Coronary artery (tissue), 2 donors: ENCODE measurements around the gene RAPGEF1.
A peak's percentile ranks its signal among the peaks of the same experiment; 100 is the strongest.

ENCODE experiments used
- DNase-seq: peaks from one replicate; pipeline ENCODE4 v3.0.0-alpha.2; 2017; ENCODE audit warnings: low spot score
- H3K27ac ChIP-seq, 2 donors: fragments of 200-600 bp; sonication (generic); one replicate each; pipeline ENCODE4 v1.5.1; 2016 to 2019
- H3K4me3 ChIP-seq: fragments of 200-600 bp; sonication (generic); 2 replicates; pipeline ENCODE4 v1.5.1; 2016; ENCODE audit warnings: mild to moderate bottlenecking, moderate library complexity
- CTCF ChIP-seq: fragments of 200-600 bp; sonication (generic); IDR thresholded peaks from one replicate; pipeline ENCODE4 v1.5.1; 2019; ENCODE audit warnings: antibody characterized with exemption

The RAPGEF1 gene

GRCh38 chr9:131642496-131643083 lies 97.3 kb downstream of the RAPGEF1 start:
- H3K4me3 ChIP-seq: no peak overlapping the region
- no peak for TF ChIP-seq CTCF
- DNase-seq: no peak
- H3K27ac ChIP-seq: peak overlapping the region in 1 of 2 donors; percentile 6

DNA sequence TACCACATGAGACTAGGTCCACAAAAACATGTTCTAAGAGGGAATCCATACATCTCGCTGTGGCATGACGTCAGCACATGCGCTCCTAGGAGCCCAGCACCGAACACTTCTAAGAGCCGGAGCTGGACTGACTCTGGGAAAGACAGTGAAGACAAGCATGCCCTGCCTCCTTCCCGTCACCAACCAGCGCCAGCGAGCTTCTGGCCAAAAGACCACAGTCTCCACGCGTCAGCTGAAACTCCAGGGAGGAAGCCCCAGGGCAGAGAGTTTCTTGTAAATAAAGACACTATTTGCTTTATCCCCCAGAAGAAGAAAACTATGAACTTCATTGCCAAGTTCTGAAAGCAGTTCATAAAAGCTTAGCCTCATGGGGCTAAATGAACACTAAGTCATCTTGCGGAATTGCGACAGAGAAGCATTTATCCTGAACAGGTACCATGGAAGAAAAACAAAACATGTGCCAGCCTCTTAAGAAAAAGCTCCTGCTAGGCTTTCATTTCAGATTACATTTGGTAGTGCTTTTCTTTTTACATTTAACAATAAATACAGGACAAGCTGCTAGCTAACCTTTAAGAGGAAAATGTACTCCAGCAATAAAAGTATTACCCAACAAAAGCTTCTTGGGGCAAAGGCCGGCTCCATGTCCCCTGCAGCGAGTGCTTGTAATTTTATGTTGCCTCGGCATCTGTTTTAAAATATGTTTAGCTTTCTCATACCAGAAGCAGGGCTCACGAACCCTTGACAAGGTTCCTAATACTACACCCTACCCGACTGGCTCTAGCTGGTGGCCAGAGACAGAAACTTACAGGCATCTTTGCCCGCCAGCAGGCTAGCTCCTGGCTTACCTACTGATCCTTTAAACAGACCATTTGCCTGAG lies 98.0 kb downstream of the RAPGEF1 start:
- TF ChIP-seq CTCF: no peak
- Histone ChIP-seq H3K4me3 (no peak overlapping the region), H3K27ac (peak overlapping the region in 1 of 2 donors; percentile 42)
- no peak for DNase-seq

- no peak overlapping the region for H3K4me3 ChIP-seq
- H3K27ac ChIP-seq: peak overlapping the region in 1 of 2 donors; percentile 42
- TF ChIP-seq CTCF: no peak
- DNase-seq: no peak
Observed at GRCh38 chr9:131640438-131641137, 99.3 kb downstream of the RAPGEF1 start.

DNA sequence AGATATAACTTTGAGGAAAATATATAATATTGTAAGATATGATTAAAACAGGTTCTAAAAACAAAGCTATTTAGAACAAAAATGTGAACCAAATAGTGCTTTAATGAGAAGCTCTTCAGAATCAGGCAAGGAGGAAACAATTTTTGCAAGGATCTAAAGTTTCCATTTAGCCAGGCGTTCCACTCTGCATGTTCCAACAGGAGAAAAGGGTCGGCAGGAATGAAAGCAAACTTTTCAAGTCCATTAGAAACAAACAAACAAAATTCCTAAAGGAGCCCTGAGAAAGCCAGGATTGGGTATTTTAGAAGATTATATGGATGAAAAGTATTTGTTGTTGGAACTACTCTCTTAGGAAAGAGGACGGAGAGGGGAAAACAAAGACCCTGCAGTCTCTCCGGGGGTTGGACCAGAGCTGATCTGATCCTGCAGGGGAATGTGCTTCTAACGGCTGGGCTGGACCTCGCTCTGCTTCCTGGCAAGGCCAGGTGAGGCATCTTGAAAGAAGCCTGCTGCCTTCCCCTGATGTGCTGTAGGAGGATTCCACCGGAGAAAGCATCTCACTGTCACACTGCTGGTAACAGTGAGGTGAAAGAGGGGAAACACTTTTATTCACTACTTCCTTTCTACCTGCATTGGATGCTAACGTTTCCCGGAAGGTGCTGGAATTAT lies 100.0 kb downstream of the RAPGEF1 start:
- no peak overlapping the region for H3K4me3 ChIP-seq
- DNase-seq: no peak
- peak overlapping the region in 1 of 2 donors; percentile 42 for H3K27ac ChIP-seq
- no peak for TF ChIP-seq CTCF

- TF ChIP-seq CTCF: no peak
- DNase-seq: no peak
- no peak overlapping the region for H3K4me3 ChIP-seq
- H3K27ac ChIP-seq: peak overlapping the region in 1 of 2 donors; percentile 21
Observed at GRCh38 chr9:131636593-131636992, 103.3 kb downstream of the RAPGEF1 start.

- no peak for TF ChIP-seq CTCF
- Histone ChIP-seq H3K4me3 (no peak overlapping the region), H3K27ac (peak overlapping the region; percentile 75 to 88)
- no peak for DNase-seq
Observed at GRCh38 chr9:131635892-131636291, 104.0 kb downstream of the RAPGEF1 start.
